Calu3 (cell line): Measurements from ENCODE around the gene ZNF503. TPM values are rescaled to one million over a fixed set of nuclear protein-coding genes. Genes with fewer than 3 reads are reported as not detected.

ENCODE experiments used
- BruUV-seq: library from RNA; stranded (reverse); fragments of 400-500 nt; replicated peaks from 2 replicates; lab custom pipeline; 2021; lab: Mats Ljungman, UMichigan
- CTCF ChIA-PET: fragments of 300-600 bp; sonication (Branson Sonifier 250); formaldehyde crosslinking; loops from one replicate; lab custom pipeline; 2022; ENCODE audit warnings: antibody characterized with exemption; lab: Charles Lee
- DNase-seq: peaks from one replicate; pipeline ENCODE4 v3.0.0; 2022
- H3K27ac Mint-ChIP-seq: one replicate; pipeline ENCODE4 v1.8.0; 2022; ENCODE audit warnings: mixed read lengths; ENCODE audit not compliant: unreplicated experiment
- H3K27me3 Mint-ChIP-seq: one replicate; pipeline ENCODE4 v1.8.0; 2022; ENCODE audit warnings: mixed read lengths; ENCODE audit not compliant: unreplicated experiment
- H3K36me3 Mint-ChIP-seq: one replicate; pipeline ENCODE4 v1.8.0; 2022; ENCODE audit warnings: mild to moderate bottlenecking, moderate library complexity, mixed read lengths; ENCODE audit not compliant: insufficient read depth, unreplicated experiment
- H3K4me1 Mint-ChIP-seq: one replicate; pipeline ENCODE4 v1.8.0; 2022; ENCODE audit warnings: mild to moderate bottlenecking, low read depth, mixed read lengths; ENCODE audit not compliant: unreplicated experiment
- H3K4me3 Mint-ChIP-seq: one replicate; pipeline ENCODE4 v1.8.0; 2022; ENCODE audit warnings: mild to moderate bottlenecking, low read depth, moderate library complexity, mixed read lengths; ENCODE audit not compliant: unreplicated experiment
- H3K9me3 Mint-ChIP-seq: one replicate; pipeline ENCODE4 v1.8.0; 2022; ENCODE audit warnings: low read depth, mixed read lengths; ENCODE audit not compliant: unreplicated experiment
- CTCF ChIP-seq: fragments of 200-600 bp; IDR thresholded peaks from one replicate; pipeline ENCODE4 v1.8.0; 2022; ENCODE audit warnings: antibody characterized with exemption; ENCODE audit not compliant: unreplicated experiment
- intact Hi-C: fragments of 100-400 bp; cut with micrococcal nuclease; formaldehyde crosslinking; loops from one replicate; pipeline ENCODE4 v1.10.0; 2022; ENCODE audit not compliant: unreplicated experiment
- total RNA-seq: library from RNA; stranded (reverse); gene quantifications from 2 replicates; pipeline ENCODE4 v1.2.3, GENCODE V29; 2022

The ZNF503 gene
- total RNA-seq, 1 experiment from 2014 or later: 12.5 TPM

GRCh38 chr10:75353183-75353582, 48.4 kb downstream of the ZNF503 start:
- Mint-ChIP-seq H3K27ac (no peak overlapping the region), H3K27me3 (no peaks in the 10 kb centered on the region), H3K4me1 (peaks cover 18% of the 10 kb centered on the region), H3K4me3 (no peak overlapping the region), H3K36me3 (no peaks in the 10 kb centered on the region), H3K9me3 (peaks cover 2% of the 10 kb centered on the region)
- no TSS peak for BruUV-seq
- TF ChIP-seq CTCF: no peak
- intact Hi-C loops: no loop called here
- CTCF ChIA-PET: no interaction called here
- no peak for DNase-seq

GRCh38 chr10:75352650-75353049, 48.9 kb downstream of the ZNF503 start:
- no TSS peak for BruUV-seq
- peaks cover 2% of the 10 kb centered on the region for H3K9me3 Mint-ChIP-seq
- H3K27ac Mint-ChIP-seq: no peak overlapping the region
- H3K4me1 Mint-ChIP-seq: peaks cover 15% of the 10 kb centered on the region
- TF ChIP-seq CTCF: no peak
- no peak for DNase-seq
- H3K36me3 Mint-ChIP-seq: no peaks in the 10 kb centered on the region
- CTCF ChIA-PET: interaction anchor here (0.6 kb wide), 1 partner anchor 95 kb away, joined by 4 read pairs; no protein-coding TSS in a partner anchor
- intact Hi-C loops: no loop called here
- H3K27me3 Mint-ChIP-seq: no peaks in the 10 kb centered on the region
- no peak overlapping the region for H3K4me3 Mint-ChIP-seq

GRCh38 chr10:75351637-75352036, 49.9 kb downstream of the ZNF503 start:
- CTCF ChIA-PET: no interaction called here
- Mint-ChIP-seq H3K27ac (no peak overlapping the region), H3K36me3 (no peaks in the 10 kb centered on the region), H3K4me1 (peaks cover 15% of the 10 kb centered on the region), H3K9me3 (peaks cover 2% of the 10 kb centered on the region), H3K27me3 (no peaks in the 10 kb centered on the region), H3K4me3 (no peak overlapping the region)
- no peak for TF ChIP-seq CTCF
- DNase-seq: no peak
- BruUV-seq: no TSS peak
- intact Hi-C loops: no loop called here

GRCh38 chr10:75350791-75351190, 50.8 kb downstream of the ZNF503 start:
- H3K27me3 Mint-ChIP-seq: no peaks in the 10 kb centered on the region
- peaks cover 15% of the 10 kb centered on the region for H3K4me1 Mint-ChIP-seq
- no peak for TF ChIP-seq CTCF
- DNase-seq: no peak
- no peak overlapping the region for H3K4me3 Mint-ChIP-seq
- H3K36me3 Mint-ChIP-seq: no peaks in the 10 kb centered on the region
- H3K9me3 Mint-ChIP-seq: peaks cover 2% of the 10 kb centered on the region
- intact Hi-C loops: no loop called here
- BruUV-seq: no TSS peak
- no peak overlapping the region for H3K27ac Mint-ChIP-seq
- CTCF ChIA-PET: interaction anchor here (0.7 kb wide), 1 partner anchor 8 kb away, joined by 3 read pairs; no protein-coding TSS in a partner anchor

Other genes starting within 250 kb of the ZNF503 start
- gene VDAC2, start 191.0 kb downstream of the ZNF503 start, total RNA-seq: 243 and 254 TPM in 2 replicates
- gene COMTD1, start 165.8 kb downstream of the ZNF503 start, total RNA-seq: 52.4 and 67.6 TPM in 2 replicates
- gene LRMDA, start 29.9 kb upstream of the ZNF503 start, total RNA-seq: 5.5 and 7.6 TPM in 2 replicates